OCI-M2 (cell line): ENCODE measurements around the gene CCDC87.
"Not testable (repeated sequence)": the region's sequence is repeated elsewhere in the genome, so short reads cannot be mapped to it uniquely, and the experiment has no call there.

Source experiments
- DNase-seq: peaks from one replicate; lab custom pipeline; 2025; ENCODE audit not compliant: unreplicated experiment; lab: John Stamatoyannopoulos, UW

Gene CCDC87, protein sequence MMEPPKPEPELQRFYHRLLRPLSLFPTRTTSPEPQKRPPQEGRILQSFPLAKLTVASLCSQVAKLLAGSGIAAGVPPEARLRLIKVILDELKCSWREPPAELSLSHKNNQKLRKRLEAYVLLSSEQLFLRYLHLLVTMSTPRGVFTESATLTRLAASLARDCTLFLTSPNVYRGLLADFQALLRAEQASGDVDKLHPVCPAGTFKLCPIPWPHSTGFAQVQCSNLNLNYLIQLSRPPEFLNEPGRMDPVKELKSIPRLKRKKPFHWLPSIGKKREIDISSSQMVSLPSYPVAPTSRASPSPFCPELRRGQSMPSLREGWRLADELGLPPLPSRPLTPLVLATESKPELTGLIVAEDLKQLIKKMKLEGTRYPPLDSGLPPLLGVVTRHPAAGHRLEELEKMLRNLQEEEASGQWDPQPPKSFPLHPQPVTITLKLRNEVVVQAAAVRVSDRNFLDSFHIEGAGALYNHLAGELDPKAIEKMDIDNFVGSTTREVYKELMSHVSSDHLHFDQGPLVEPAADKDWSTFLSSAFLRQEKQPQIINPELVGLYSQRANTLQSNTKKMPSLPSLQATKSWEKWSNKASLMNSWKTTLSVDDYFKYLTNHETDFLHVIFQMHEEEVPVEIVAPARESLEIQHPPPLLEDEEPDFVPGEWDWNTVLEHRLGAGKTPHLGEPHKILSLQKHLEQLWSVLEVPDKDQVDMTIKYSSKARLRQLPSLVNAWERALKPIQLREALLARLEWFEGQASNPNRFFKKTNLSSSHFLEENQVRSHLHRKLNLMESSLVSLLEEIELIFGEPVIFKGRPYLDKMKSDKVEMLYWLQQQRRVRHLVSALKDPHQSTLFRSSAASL

DNA sequence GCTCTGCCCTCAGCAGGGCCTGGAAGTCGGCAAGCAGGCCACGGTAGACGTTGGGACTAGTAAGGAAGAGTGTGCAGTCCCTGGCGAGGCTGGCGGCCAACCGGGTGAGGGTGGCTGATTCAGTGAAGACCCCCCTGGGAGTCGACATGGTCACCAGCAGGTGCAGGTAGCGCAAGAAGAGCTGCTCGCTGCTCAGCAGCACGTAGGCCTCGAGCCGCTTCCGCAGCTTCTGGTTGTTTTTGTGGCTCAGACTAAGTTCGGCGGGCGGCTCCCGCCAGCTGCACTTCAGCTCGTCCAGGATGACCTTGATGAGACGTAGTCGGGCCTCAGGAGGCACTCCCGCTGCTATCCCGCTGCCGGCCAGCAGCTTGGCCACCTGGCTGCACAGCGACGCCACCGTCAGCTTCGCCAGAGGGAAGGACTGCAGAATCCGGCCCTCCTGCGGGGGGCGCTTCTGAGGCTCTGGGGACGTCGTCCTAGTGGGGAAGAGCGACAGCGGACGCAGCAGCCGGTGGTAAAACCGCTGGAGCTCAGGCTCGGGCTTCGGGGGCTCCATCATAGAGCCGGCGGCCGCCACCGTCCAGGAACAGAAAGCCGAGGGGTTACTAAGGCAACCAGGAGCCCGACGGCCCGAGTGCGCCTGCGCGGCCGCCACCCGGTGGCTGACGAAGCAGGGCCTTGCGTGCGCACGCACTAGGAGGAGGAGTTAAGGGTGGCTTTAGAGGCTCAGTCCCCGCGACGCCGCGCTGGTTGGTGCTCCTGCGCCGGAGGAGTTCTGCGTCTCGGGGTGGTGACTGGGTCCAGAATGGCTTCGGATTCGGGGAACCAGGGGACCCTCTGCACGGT, at the start of gene CCDC87, which contains the start of gene CCS:
CCDC87 (minus strand) TSS at position 607 of the 846 bp plus-strand sequence; CDS start at position 559, 48 bp downstream.
CCS (plus strand) TSS at position 729 of the 846 bp plus-strand sequence; CDS start at position 806, 77 bp downstream.
- peak; percentile 57 for DNase-seq

DNA sequence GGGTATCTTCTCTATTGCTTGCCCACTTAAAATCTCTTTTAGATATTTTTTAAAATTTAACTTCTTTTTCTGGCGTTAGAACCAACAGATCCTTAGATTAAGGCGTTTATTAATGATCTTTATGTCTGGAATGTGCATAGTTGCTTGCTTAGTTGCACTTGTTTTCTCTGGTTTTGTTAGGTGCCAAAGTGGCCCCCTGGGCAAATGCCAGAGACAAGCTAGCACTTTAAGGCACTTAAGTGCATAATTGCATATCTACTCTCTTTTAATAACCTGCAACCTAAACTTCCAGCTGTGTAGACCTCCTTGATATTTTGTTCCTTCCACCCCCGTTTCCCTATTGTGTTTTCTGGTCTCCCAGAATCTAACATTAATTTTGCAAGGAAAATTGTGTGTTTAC, 49.0 kb upstream of the CCDC87 start:
- DNase-seq: no peak

DNA sequence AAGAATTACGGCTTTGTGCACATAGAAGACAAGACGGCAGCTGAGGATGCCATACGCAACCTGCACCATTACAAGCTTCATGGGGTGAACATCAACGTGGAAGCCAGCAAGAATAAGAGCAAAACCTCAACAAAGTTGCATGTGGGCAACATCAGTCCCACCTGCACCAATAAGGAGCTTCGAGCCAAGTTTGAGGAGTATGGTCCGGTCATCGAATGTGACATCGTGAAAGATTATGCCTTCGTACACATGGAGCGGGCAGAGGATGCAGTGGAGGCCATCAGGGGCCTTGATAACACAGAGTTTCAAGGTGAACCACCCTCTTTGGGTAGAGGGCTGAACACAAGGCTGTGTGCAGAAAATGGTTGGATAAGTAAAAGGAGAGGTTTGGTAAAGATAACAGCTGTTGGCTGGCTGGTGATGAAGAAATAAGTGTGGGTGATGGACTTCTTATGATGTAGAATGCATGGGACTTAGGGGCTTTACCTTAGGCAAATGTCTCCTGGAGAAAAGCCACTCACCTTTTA, 47.0 kb upstream of the CCDC87 start:
- not testable (repeated sequence) for DNase-seq

DNA sequence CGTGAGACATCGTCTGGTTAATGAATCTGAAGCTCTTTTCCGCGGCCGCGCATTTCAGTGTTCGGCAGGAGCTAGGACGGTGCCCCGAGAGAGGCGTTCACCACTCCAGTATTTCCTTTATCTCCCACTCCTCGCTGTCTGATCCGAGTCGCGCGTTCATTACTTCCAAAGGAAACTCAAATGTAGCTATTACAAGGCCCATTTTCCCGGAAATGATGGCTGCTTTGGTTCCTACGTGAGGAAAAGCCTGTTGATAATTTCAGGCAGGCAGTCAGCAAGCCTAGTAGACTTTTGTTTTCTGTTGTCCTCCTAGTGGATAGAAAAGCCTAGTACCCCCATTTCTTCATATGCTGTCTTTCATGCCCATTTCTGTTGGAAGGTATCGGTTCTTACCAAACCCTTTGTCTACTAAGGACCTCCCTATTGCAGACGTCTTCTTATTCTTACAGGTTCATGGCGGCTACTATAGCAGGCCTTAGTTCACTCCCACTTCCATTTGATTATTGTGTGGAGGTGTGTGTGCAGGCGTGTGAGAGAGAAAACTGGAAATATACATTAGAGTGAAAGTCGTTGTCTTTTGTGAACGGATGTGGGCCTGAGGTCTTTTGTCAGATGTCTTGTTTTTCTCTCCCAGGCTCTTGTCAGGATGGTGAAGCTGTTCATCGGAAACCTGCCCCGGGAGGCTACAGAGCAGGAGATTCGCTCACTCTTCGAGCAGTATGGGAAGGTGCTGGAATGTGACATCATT, 46.4 kb upstream of the CCDC87 start:
- no peak for DNase-seq

DNA sequence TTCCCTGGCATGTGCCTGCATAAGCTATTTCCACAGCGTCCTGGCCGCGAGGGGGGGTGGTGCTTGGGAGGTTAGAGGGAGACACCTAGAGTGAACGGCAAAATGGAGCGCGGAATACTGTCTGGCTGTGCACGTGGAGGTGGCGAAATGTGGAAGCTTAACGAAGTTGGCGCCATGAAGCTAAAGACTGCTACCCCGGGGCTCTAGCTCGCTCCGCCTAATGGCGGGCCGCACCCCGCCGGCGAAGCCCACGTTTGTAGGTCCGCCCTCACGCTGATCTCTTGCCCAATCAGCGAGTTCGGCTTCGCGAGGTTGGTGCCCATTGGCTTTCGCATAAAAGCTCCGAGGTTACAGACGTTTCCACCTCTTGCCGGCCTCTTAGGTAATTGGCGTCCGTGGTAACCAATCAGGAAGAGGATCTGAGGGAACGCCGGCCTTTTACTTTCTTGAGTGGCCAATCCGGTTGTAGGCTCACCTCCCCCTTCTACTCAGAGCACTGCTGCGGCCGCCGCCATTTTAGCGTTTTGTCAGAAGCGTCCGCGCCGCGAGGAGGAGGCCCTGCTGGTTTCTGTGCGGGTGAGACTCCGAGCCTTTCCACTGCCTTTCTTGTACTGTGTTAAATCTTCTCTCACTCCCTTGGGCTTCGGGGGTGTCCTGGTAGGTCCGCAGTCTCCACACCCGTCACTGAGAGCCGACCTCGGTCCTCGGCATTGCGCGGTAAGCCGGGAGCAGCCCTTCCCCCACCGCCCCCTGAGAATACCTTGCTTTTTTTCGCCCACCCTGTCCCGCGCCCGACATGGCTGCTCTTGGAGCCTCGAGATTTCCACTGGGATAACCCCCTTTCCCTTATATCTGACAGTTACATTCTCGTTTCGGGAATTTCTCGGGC, 45.6 kb upstream of the CCDC87 start, which contains the start of gene RBM4:
RBM4 (plus strand) TSS at position 527 of the 889 bp plus-strand sequence. CDS start 1,009 bp downstream, outside the sequence.
- peak; percentile 83 for DNase-seq

DNA sequence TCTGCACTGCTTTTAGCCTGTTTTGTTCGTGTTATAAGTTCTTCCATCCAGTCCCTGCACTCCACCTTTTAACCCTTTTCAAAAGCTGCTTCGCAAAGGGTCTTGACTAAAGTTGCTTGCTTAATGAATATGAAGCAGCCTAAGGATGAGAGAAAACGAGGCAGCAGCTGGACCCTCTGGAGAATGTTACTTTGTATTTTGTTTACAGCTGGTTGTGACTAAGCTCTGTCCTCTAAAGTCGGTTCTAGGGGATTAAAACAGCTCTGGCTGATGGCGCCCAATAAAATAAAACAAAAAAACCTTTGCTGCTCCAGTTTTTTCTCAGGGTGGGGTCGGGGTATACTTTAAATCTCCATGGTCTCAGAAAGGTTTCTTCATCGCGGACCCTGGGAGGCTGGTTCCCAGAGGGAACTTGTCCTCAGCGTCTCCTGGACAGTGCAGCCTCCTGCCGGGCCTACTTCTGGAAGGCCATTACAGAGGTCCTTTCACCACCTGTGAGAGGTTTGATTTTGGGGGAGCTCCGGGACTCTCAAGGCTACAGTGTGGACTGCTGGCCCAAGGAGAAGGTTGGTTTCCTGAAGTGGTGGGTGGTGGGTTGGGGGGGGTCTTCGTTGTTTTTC, 44.8 kb upstream of the CCDC87 start:
- DNase-seq: no peak

DNA sequence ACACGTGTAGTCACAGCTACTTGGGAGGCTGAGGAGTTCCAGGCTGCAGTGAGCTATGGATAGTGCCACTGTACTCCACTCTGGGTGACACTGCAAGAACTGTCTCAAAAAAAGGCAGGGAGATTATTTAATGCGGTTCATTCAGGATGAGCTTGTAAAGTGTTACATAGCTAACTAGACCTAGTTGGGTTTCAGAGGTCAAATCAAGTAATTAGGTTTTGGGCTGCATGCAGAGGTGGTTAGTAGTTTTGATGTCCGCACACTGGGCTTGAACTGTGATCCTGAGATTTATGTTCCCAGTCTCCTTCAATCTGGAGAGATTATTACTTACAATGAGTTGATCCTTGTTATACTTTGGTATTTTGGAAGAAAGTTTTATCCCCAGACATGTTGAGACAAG, 43.5 kb upstream of the CCDC87 start:
- no peak for DNase-seq

DNA sequence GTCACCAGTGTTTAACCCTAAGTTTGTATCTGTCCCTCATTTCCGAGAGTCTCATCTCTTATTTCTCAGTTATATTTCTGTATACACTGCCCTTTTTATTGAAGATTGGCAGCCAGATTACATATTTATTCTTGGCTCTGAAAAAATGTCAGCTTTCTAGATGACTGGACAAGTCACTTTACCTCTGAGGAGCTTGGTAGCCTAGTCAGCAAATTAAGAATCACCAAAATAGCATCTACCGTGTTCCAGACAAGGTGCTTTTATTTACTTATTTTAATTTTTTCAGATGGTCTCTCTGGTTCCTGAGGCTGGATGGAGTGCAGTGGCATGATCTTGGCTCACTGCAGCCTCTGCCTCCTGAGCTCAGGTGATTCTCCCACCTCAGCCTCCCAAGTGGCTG, 40.1 kb upstream of the CCDC87 start:
- DNase-seq: no peak

DNA sequence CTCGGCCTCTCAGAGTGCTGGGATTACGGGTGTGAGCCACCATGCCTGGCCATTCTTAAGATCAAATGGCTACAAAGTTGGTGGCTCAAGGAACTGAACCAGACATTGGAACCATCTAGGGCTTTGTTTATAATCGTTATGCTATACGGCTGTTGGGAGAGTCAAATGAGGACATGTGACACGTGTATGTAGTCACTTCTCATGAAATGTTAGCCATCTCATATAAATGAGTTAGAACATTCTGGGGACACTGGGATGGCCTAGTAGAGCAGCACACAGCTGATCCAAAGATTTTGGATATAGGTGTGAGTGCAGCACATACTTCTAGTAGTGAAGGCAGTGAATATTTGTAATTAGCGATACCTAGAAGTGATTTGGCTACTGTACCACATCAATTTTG, 39.0 kb upstream of the CCDC87 start:
- DNase-seq: no peak

DNA sequence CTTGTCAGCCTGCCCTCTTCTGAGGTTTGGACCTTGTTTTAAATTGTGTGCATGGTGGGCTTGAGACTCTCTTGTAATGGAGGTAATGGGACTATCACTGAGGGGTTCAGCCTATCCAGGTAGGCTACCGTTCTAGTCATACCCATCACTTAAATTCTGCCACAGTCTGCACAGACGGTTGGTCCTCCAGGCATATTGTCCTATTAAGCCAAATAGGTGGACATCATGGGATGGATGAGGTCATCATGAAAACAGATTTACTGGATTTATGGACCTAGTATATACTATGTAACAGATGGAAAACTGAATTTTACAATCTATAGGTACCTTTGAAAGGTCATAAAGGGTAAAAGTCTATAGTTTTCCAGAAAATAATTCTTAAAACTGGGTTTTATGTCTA, 36.5 kb upstream of the CCDC87 start:
- no peak for DNase-seq

DNA sequence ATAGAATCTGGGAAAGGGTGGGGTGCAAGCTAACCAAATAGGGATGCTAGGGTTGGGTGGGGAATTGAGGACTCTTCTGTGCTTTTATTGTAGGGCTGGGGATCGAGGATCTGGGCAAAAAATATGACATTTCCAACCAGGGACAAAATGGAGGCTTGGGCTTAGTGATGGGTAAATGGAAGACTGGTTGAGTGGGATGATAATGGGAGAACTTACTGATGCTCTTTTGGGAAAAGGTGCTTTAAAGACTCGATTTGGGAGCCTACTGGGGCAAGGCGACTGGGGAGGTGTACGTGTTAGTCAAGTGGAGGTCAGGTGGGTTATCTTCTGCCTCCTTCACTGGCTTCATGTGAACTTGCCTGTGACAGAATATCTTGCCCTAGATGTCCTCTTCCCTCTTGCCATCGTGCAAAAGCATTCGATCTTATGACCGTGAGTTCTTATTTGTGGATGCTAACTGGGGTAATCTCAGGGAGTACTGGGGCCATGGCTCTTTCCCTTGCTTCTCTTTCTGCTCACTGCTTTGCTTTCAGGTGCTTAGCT, 35.3 kb upstream of the CCDC87 start:
- DNase-seq: no peak

DNA sequence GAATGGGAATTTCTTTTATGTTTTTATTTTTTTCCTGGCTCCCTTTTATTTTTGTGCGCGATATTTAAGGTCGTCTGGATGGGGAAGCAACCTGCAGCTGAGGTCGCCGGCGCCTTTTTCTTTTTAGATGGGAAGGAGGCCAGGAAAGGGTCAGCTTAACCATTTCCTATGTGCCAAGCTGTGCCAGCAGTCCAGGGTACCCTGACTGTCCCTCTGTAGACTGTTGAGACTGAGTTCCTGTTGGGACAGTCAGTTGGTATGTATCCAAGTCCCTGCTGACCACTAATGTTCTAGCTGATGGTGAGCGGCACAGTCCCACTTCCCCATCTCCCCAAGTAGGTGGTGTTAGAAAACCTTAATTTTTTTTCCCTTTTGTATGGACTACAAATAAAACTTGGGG, 34.1 kb upstream of the CCDC87 start:
- no peak for DNase-seq

DNA sequence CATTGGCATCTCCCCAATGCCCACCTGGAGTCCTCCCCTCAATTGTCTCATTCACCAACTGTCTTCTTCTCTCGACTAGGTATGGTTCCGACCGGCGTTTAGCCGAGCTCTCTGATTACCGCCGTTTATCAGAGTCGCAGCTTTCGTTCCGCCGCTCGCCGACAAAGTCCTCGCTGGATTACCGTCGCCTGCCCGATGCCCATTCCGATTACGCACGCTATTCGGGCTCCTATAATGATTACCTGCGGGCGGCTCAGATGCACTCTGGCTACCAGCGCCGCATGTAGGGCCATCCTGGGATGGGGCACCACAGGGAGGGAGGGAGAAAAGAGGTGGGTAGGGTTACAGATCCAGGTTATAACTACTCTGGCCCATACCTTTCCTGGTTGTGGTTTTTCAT, 33.5 kb upstream of the CCDC87 start:
- no peak for DNase-seq

DNA sequence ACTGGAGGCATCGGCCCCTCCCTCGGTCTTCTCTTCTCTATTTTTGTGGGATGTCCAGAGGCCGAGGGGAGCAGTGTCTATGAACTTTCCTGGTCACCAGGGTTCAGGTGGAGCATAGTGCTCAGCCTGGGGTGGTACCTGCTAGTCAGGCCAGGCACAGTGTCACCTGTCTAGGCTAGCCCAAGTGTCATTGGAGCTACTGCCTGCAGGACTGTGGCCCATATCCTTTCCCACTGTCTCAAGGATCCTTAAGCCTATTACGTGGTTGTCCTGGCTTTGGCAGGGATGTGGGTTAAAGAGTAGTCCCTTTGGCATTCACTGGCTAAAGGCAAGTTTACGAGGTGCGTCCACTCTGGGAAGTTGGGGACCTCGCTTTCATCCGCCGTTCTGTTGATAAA, 32.9 kb upstream of the CCDC87 start:
- DNase-seq: no peak

DNA sequence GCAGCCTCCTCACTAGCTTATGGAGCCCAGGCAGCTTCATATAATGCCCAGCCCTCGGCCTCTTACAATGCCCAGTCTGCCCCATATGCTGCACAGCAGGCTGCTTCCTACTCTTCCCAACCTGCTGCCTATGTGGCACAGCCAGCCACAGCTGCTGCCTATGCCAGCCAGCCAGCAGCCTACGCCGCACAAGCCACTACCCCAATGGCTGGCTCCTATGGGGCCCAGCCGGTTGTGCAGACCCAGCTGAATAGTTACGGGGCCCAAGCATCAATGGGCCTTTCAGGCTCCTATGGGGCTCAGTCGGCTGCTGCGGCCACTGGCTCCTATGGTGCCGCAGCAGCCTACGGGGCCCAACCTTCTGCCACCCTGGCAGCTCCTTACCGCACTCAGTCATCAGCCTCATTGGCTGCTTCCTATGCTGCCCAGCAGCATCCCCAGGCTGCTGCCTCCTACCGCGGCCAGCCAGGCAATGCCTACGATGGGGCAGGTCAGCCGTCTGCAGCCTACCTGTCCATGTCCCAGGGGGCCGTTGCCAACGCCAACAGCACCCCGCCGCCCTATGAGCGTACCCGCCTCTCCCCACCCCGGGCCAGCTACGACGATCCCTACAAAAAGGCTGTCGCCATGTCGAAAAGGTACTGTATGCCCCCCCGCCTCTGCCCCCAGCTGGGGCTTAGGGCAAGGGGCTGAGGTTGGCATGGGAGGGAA, 32.3 kb upstream of the CCDC87 start:
- DNase-seq: no peak

DNA sequence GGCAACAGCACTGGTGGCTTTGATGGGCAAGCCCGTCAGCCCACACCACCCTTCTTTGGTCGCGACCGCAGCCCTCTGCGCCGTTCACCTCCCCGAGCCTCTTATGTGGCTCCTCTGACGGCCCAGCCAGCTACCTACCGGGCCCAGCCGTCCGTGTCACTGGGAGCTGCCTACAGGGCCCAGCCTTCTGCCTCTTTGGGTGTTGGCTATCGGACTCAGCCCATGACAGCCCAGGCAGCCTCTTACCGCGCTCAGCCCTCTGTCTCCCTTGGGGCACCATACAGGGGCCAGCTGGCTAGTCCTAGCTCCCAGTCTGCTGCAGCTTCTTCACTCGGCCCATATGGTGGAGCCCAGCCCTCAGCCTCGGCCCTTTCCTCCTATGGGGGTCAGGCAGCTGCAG, 31.6 kb upstream of the CCDC87 start:
- no peak for DNase-seq

DNA sequence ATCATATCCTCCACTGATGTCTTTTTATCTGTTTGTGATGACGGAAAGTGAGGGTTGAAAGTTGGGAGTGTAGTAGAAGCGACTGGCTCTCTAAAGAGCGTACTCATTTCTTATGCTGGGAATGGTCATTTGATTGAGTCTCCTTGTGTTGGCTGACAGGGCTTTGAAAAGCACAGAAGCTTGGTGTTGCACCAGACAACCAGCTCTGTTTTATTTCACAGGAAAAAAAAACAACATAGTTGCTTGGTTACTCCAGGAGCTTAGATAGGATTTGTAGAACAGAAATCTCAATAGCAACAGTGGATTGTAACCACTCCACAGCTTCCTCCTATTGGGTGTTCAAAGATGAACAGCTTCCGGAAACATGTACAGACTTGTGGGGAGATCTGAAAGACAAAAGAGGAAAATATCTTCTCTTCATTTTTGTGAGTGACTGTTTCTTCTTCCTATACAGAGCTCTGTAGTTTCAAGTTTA, 26.3 kb upstream of the CCDC87 start:
- no peak for DNase-seq
